Measurements from ENCODE around the gene COL7A1.

DNA sequence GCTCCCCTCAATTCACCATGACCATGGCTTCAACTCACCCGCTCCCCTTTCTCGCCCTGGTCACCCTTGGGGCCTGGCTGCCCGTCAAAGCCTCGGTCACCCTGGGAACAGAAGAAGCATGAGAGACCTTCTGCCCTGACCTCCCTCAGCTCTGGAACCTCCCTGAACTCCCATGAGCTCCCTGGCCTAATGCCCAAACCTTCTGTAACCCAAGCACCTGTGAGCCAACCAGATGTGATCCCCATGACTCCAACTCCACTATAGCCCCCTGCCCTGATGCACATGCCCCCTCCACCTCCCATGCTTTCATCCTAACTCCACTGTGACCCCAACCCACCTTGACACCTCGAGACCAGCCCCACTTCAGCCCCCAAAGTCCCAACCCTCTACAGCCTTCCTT is 28.0 kb downstream of the COL7A1 start:
- TF ChIP-seq TAF1 (IDR thresholded peaks at IDR 0.05; ENCODE audit: low read depth) (no peak), CTCF (IDR thresholded peaks at IDR 0.05; ENCODE audit: poor library complexity, severe bottlenecking) (no peak), POLR2AphosphoS5 (IDR thresholded peaks at IDR 0.05) (no peak), MXI1 (conservative IDR thresholded peaks at IDR 0.05; ENCODE audit: poor library complexity, severe bottlenecking) (no peak), EZH2 (IDR thresholded peaks at IDR 0.05; ENCODE audit: borderline replicate concordance, insufficient read depth, low read length, poor library complexity, severe bottlenecking) (no peak), RAD21 (conservative IDR thresholded peaks at IDR 0.05) (no peak)

Data from neural cell (in vitro differentiated cells).